NT2/D1 (cell line): ENCODE measurements around the gene PDSS2.
A peak's percentile ranks its signal among the peaks of the same experiment; 100 is the strongest.
"Not testable (repeated sequence)": the region's sequence is repeated elsewhere in the genome, so short reads cannot be mapped to it uniquely, and the experiment has no call there.

Source experiments
- DNase-seq: peaks from one replicate; pipeline ENCODE4 v3.0.0-alpha.2; 2011; ENCODE audit warnings: low read depth, low spot score
- H3K27me3 ChIP-seq: 2 replicates; pipeline ENCODE4 v1.6.0; 2011; ENCODE audit warnings: mild to moderate bottlenecking; ENCODE audit not compliant: insufficient read length, insufficient read depth
- H3K36me3 ChIP-seq: 2 replicates; pipeline ENCODE4 v1.6.1; 2011; ENCODE audit warnings: mild to moderate bottlenecking, low read length, mixed read lengths; ENCODE audit not compliant: insufficient read depth, insufficient read length
- H3K4me1 ChIP-seq: 2 replicates; pipeline ENCODE4 v1.5.1; 2011; ENCODE audit not compliant: insufficient read depth, insufficient read length
- H3K4me3 ChIP-seq: 2 replicates; pipeline ENCODE4 v1.5.1; 2011; ENCODE audit warnings: low read depth; ENCODE audit not compliant: insufficient read length
- H3K9ac ChIP-seq: 2 replicates; pipeline ENCODE4 v1.6.0; 2011; ENCODE audit warnings: low read depth; ENCODE audit not compliant: insufficient read length
- H3K9me3 ChIP-seq: 2 replicates; pipeline ENCODE4 v1.5.1; 2011; ENCODE audit warnings: mild to moderate bottlenecking, low read length; ENCODE audit not compliant: insufficient read depth
- SUZ12 ChIP-seq: IDR thresholded peaks from 2 replicates; pipeline ENCODE4 v1.6.1; 2011; ENCODE audit not compliant: insufficient read length, insufficient read depth; ENCODE audit errors: extremely low read depth
- YY1 ChIP-seq: IDR thresholded peaks from 2 replicates; pipeline ENCODE4 v1.6.1; 2011; ENCODE audit not compliant: insufficient read length, insufficient read depth
- ZNF274 ChIP-seq: IDR thresholded peaks from 2 replicates; pipeline ENCODE4 v1.6.1; 2011; ENCODE audit warnings: mild to moderate bottlenecking, low read depth, low read length

Gene PDSS2

GRCh38 chr6:107196152-107196551 is 263.2 kb downstream of the PDSS2 start:
- no peaks in the 10 kb centered on the region for H3K4me1 ChIP-seq
- no peak for DNase-seq
- H3K9ac ChIP-seq: no peak overlapping the region
- TF ChIP-seq ZNF274 (no peak), SUZ12 (no peak), YY1 (no peak)
- H3K9me3 ChIP-seq: no peaks in the 10 kb centered on the region
- H3K4me3 ChIP-seq: no peak overlapping the region
- no peaks in the 10 kb centered on the region for H3K27me3 ChIP-seq
- H3K36me3 ChIP-seq: no peaks in the 10 kb centered on the region

- not testable (repeated sequence) for H3K4me3 ChIP-seq, DNase-seq, H3K27me3 ChIP-seq, H3K9me3 ChIP-seq, H3K9ac ChIP-seq, H3K4me1 ChIP-seq, H3K36me3 ChIP-seq
Observed at GRCh38 chr6:107194723-107195122, 264.6 kb downstream of the PDSS2 start.

DNA sequence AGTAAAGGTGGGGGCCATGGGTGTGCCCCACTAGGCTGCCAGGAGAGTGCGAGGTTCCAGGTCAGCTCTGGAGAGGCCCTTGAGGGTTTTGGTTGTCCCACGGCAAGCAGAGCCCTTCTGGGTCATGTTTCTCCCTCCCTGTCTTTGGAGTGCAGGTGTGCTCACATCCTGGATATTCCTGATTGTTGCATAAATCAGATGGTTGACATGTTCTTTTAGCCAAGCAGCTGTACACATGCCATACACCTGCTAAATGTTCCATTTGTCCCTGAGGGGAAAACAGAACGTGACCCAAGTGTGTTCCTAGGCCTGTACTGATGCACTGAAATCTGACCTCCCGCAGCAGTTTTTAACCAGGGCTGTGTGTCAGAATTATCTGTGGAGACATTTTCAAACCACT is 266.5 kb downstream of the PDSS2 start:
- Histone ChIP-seq H3K27me3 (no peaks in the 10 kb centered on the region), H3K9me3 (no peaks in the 10 kb centered on the region), H3K9ac (no peak overlapping the region), H3K4me1 (no peaks in the 10 kb centered on the region), H3K4me3 (no peak overlapping the region), H3K36me3 (no peaks in the 10 kb centered on the region)
- TF ChIP-seq YY1: no peak
- no peak for DNase-seq

DNA sequence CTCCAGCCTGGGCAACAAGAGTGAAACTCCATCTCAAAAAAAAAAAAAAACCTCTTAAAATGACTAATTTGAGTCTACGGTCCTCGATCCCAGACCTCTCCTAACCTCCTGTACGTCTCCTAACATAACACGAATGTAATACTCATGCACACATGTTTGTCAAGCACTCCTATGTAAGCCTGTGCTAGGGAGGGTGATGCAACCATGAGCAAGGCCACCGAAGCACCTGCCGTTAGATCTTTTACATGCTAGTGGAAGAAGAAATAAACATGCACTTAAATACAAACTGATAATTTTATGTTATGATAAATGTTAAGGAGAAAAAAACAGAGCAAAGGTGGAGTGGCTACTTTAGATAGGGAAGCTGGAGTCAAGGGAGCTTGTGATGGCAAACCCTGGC is 271.7 kb downstream of the PDSS2 start:
- Histone ChIP-seq H3K27me3 (no peaks in the 10 kb centered on the region), H3K9me3 (no peaks in the 10 kb centered on the region), H3K4me3 (no peak overlapping the region), H3K4me1 (no peaks in the 10 kb centered on the region), H3K36me3 (no peaks in the 10 kb centered on the region), H3K9ac (no peak overlapping the region)
- no peak for DNase-seq
- TF ChIP-seq ZNF274 (no peak), YY1 (no peak), SUZ12 (no peak)

DNA sequence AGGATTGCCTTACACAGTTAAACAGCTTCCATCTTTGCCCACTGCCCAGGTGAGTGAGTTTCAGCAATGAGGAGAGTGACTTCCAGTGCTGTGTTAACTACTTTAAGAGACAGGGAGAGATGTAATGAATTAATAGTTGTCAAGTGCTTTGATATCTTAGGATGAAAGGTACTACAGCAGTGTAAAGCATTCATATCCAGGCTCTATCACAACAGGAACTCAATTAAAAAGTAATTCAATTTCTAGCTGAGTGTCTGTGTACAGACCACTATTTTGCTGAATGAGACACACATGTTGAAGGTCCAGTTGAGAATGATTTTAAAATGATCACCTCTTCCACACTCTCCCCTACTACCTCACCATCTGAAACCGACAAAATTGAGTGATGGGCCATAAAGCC is 273.3 kb downstream of the PDSS2 start:
- no peaks in the 10 kb centered on the region for H3K36me3 ChIP-seq
- no peaks in the 10 kb centered on the region for H3K9me3 ChIP-seq
- no peak overlapping the region for H3K9ac ChIP-seq
- no peaks in the 10 kb centered on the region for H3K27me3 ChIP-seq
- TF ChIP-seq SUZ12 (no peak), ZNF274 (no peak), YY1 (no peak)
- DNase-seq: no peak
- H3K4me3 ChIP-seq: no peak overlapping the region
- H3K4me1 ChIP-seq: no peaks in the 10 kb centered on the region

- peak; percentile 18 for DNase-seq
- TF ChIP-seq YY1 (no peak), SUZ12 (no peak), ZNF274 (no peak)
Observed at GRCh38 chr6:107185391-107185970, 273.9 kb downstream of the PDSS2 start.

DNA sequence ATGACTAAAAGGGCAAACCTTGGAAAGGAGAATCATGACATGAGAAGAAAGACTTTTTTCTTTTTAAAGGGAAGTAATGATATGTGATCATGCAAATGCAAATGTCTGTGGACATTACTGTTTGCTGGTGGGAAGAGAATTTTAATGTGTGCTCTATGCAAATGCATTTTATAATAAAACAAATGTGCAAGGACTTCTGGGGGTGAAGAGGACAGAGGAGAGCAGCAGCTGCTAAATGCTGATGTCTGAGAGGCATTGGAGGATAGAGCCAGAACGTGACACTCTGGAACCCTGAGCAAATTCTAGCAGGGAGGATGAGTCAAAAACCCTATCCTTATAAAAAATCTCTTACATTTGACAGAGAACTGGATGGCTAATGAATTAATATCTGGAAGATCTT is 274.9 kb downstream of the PDSS2 start:
- no peak for TF ChIP-seq YY1
- no peak for TF ChIP-seq ZNF274
- TF ChIP-seq SUZ12: no peak
- Histone ChIP-seq H3K9me3 (no peaks in the 10 kb centered on the region), H3K36me3 (no peaks in the 10 kb centered on the region), H3K4me1 (no peaks in the 10 kb centered on the region), H3K9ac (no peak overlapping the region), H3K4me3 (no peak overlapping the region), H3K27me3 (no peaks in the 10 kb centered on the region)
- DNase-seq: no peak

More at GRCh38 chr6:107185391-107185970, 273.9 kb downstream of the PDSS2 start:
- H3K36me3 ChIP-seq: no peaks in the 10 kb centered on the region
- H3K4me3 ChIP-seq: no peak overlapping the region
- H3K9ac ChIP-seq: no peak overlapping the region
- H3K9me3 ChIP-seq: no peaks in the 10 kb centered on the region
- H3K27me3 ChIP-seq: no peaks in the 10 kb centered on the region
- H3K4me1 ChIP-seq: no peaks in the 10 kb centered on the region

DNA sequence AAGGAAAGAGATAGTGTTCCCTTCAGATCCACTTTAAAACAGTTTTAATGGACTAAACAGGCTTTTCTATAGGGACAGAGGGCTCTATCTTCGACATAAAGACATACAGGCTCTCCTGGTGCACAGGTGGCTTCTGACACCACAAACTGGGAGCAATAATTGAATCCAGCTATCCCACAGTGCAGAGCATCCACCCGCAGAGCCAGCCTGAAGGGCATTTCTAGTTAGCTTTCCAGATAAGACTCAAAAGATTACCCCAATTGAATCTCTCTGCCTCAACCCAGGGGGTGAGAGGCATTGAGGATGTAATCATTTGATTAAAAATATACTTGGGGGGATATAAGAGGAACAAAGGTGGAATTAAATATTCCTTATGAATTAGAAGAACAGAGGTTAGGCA is 279.3 kb downstream of the PDSS2 start:
- no peaks in the 10 kb centered on the region for H3K9me3 ChIP-seq
- no peak overlapping the region for H3K4me3 ChIP-seq
- no peaks in the 10 kb centered on the region for H3K27me3 ChIP-seq
- no peak for DNase-seq
- H3K9ac ChIP-seq: no peak overlapping the region
- H3K36me3 ChIP-seq: no peaks in the 10 kb centered on the region
- H3K4me1 ChIP-seq: no peaks in the 10 kb centered on the region
- TF ChIP-seq YY1 (no peak), ZNF274 (no peak), SUZ12 (no peak)
